ENCODE results near the gene CFTR.

DNA sequence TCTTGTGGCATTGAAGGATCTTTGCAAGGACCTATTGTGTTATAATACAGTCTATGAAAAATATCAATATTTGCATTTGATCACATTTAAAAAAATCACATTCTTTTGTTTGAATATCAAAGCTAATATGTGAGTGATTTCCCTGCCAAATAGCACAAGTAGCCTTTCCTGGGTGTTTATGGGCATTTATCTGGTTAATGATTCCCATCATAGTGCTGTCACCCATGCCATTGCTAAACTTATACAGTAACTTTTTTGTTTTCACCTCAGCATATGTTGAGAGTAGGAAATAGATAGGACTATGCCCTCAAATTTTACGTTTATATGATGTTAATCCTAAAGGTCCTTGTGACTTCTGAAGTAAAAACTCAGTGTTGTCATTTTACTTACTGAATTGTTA, 136.9 kb downstream of the CFTR start:
- TF ChIP-seq POLR2A (IDR thresholded peaks at IDR 0.05; ENCODE audit: low read length) = no peak
- TF ChIP-seq, protein P1, sequence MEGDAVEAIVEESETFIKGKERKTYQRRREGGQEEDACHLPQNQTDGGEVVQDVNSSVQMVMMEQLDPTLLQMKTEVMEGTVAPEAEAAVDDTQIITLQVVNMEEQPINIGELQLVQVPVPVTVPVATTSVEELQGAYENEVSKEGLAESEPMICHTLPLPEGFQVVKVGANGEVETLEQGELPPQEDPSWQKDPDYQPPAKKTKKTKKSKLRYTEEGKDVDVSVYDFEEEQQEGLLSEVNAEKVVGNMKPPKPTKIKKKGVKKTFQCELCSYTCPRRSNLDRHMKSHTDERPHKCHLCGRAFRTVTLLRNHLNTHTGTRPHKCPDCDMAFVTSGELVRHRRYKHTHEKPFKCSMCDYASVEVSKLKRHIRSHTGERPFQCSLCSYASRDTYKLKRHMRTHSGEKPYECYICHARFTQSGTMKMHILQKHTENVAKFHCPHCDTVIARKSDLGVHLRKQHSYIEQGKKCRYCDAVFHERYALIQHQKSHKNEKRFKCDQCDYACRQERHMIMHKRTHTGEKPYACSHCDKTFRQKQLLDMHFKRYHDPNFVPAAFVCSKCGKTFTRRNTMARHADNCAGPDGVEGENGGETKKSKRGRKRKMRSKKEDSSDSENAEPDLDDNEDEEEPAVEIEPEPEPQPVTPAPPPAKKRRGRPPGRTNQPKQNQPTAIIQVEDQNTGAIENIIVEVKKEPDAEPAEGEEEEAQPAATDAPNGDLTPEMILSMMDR (IDR thresholded peaks at IDR 0.05) = no peak
- TF ChIP-seq HOXA7 (CRISPR knock-in tag; IDR thresholded peaks at IDR 0.05) = no peak
- TF ChIP-seq, protein P2, sequence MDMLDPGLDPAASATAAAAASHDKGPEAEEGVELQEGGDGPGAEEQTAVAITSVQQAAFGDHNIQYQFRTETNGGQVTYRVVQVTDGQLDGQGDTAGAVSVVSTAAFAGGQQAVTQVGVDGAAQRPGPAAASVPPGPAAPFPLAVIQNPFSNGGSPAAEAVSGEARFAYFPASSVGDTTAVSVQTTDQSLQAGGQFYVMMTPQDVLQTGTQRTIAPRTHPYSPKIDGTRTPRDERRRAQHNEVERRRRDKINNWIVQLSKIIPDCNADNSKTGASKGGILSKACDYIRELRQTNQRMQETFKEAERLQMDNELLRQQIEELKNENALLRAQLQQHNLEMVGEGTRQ (IDR thresholded peaks at IDR 0.05) = no peak
- TF ChIP-seq RARB (CRISPR knock-in tag; IDR thresholded peaks at IDR 0.05) = no peak
- no peak for TF ChIP-seq NPAS2 (CRISPR knock-in tag; IDR thresholded peaks at IDR 0.05; ENCODE audit: borderline replicate concordance)
- TF ChIP-seq RFX5 (IDR thresholded peaks at IDR 0.05) = no peak
- no peak for TF ChIP-seq MAFK (IDR thresholded peaks at IDR 0.05; ENCODE audit: partially characterized antibody)
- TF ChIP-seq, protein P3, sequence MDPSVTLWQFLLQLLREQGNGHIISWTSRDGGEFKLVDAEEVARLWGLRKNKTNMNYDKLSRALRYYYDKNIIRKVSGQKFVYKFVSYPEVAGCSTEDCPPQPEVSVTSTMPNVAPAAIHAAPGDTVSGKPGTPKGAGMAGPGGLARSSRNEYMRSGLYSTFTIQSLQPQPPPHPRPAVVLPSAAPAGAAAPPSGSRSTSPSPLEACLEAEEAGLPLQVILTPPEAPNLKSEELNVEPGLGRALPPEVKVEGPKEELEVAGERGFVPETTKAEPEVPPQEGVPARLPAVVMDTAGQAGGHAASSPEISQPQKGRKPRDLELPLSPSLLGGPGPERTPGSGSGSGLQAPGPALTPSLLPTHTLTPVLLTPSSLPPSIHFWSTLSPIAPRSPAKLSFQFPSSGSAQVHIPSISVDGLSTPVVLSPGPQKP (IDR thresholded peaks at IDR 0.05; ENCODE audit: low read depth, low read length) = no peak
- TF ChIP-seq SMC3 (IDR thresholded peaks at IDR 0.05) = no peak
- TF ChIP-seq MYC (IDR thresholded peaks at IDR 0.05; ENCODE audit: borderline replicate concordance, low read length) = no peak
